DMS53 treated with DMSO at 0.1 percent for 48 hours (cell line): ENCODE data around the gene PCDH9.
"Not testable (repeated sequence)": the region's sequence is repeated elsewhere in the genome, so short reads cannot be mapped to it uniquely, and the experiment has no call there.

Source experiments
- DNase-seq: peaks from one replicate; lab custom pipeline; 2025; ENCODE audit not compliant: unreplicated experiment; lab: John Stamatoyannopoulos, UW

Gene PCDH9

DNA sequence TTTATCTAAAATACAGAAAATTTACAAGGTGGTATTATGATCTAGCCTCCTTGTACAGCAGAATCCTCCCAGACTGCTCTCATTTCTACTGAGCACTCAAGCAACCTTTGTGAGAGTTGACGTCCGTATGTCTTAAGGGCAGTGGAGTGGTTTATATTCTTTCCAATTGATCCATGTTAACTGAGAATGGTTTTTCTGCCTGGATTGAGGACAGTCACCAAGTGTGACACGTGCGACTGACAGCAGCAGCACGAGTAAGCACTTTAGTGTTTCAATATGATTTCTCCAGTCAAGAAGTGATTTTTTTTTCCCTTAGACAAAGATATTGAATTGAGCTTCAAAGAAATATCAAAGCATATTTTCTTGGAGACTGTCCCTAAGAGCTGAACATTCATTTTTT is 901.7 kb downstream of the PCDH9 start:
- no peak for DNase-seq

DNA sequence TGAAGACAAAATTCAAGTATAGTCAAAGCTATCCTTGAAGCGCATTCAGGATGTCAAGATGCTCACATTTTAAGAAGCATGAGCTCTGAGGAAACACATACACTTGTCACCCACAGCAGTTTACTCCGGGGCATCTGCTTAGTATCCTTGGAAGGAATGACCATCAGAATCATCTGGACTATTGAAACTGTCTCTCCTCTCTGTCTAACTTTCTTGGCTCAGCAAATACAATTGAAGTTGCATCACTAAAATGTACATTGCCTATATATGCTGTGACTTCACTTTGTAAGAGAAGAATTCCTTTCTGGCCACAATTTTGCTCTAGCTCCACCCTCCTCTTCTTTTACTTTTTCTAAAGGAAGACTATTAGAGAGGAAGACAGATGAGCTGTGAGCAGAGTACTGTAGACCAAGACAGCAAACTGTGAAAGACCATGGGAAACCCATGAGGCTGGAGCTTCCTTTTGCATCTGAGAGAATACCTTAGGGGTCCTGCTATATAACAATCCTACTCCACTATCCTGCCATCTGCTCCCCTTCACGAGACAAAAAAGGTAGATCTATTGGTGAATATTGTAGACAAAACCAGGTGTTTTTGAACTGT is 906.3 kb downstream of the PCDH9 start:
- DNase-seq, result no peak

DNA sequence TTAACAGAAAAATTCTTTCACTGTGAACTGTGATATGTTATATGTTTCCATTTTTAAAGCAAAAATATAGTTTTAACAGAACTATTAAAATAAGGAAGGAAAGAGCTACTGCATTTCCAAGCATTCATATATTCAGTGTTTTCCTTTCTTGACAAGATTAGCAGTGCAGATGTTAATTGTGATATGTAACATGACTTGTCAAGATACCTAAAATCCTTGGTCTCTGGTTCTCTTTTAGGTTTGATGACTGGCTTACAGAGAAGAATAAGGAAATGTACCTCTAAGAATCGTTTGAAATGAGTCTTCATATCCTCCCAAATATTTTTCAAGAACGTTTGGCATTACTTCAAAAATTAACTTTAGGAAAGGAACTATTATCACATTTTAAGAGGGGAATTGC is 907.2 kb downstream of the PCDH9 start:
- DNase-seq, result no peak

DNA sequence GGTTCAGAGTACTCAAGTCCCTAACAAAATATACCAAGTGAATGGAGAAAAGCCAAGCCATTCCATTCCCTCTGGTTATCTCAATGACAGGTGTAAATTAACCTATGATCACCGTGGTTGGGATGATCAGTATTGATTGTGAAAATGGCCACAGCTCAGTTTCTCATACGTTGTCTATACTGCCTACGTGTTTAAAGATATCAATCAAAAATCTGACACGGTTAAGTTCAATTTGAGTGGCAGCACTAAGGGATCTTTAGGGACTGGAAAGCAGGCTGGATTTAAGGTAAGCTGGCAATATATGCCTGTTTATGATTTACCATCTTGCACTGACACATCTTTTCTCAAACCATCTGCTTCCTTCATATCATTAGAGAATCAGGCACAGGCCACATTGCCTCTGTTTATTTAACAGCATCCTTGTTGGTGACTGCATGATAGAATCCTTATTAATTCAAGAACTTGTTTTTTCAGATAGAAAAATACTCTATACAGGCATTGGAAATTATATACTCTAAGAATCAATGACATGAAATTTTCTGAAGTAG is 907.9 kb downstream of the PCDH9 start:
- no peak for DNase-seq

DNA sequence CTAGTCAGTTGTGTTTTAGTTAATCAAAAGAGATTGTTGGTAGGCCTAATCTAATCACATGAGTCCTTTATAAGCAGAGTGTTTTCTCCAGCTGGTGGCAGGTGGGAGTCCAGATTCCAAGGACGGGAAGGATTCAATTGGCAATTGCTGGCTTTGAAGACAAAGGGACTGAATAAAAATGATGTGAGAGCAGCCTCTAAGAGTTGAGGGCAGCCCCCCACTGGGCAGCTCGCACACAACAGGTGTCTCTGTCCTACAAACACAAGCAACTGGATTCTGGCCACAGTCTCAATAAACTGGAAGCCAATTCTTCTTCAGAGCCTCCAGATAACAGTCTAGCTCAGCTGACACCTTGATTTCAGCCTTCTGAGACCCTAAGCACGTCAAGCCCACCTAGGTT is 915.2 kb downstream of the PCDH9 start:
- no peak for DNase-seq

DNA sequence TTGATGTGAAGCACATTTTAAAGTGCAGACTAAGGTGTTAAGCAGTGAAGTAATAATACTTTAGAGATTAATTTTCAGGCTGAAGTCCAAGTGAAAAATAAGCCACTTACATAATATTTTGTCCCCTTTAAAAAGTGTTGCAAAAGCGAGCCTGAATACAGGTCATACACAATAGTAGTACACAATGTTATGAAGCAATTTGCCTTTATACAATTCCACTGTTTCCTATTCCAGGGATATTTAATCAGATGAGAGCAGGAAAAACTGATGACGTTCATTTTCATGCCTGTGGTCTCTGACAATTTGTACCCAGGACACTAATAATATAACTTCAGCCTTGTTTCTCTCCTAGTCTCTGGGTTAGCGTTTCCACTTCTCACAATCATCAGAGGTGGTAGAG is 916.7 kb downstream of the PCDH9 start:
- no peak for DNase-seq

DNA sequence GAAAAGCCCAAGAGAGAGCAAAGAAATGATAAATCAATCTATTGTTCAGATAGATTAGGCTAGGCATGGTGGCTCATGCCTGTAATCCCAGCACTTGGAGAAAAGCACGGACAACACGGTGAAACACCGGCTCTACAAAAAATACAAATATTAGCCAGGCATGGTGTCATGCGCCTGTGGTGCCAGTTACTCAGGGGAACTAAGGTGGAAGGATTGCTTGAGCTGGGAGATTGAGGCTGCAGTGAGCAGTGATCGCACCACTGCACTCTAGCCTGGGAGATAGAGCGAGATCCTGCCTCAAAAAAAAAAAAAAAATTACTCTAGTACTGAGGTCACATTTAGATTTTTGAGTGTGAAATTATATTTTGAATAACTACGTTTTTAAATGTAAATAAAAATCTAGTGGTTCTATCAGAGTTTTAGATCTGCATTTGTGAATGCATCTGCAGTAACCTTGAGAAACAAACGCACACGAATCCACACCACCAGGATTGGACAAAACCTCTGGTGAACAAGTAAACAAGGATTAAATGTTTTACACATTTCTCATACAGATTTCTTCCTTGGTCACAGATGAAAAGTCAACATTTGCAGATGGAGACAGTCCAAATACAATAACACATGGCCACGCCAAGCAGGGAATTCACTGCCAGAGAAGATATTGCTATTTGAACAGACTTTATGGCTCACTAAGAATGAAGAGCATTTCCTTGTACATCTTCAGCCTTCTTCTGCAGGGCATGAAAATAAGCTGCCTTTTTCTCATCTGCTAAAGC is 917.6 kb downstream of the PCDH9 start:
- peak; percentile 59 for DNase-seq

DNA sequence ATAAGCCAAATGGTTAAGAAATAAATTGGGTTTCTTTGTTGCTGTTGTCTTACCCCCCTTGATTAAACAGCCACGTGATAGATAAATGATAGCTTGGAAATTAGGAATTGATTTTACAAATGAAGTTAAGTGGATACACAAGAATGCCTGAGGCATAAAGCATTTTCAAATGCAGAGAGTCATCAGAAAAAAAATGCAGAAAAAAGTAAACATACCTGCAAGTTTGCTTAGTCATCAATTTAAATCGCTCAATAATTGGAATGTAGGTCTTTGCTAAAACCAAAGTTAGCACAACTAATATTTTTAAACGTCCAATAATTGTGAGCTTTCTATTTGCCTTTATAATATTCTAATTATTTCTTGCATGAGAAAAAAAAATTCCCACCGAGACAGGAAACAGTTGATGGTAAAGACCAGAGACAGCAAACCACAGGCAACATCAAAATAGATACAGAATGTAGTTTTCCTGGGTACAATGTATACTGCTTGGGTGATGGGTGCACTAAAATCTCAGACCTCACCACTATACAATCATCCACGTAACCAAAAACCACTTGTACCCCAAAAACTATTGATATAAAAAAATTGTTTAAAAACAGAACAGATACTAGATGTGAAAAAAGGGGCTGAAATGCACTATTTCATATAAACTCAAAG is 924.0 kb downstream of the PCDH9 start:
- DNase-seq, result no peak

DNA sequence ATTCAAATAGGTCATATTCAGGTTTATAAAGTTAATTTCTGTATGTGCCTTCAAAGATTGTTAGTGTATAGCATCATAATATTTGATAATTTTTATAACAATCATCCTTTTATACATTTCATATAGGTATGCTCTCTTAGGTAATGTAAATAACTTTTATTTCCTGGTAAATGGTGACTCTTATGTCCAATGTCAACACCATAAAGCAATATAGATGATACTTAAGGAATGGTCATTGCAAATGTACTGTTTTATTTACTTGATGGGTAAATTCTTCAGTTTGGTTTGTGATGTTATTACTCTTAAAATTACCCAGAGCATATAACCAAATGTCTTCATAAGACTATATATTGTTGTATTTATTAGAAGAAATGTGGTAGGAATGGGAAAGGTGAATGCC is 928.7 kb downstream of the PCDH9 start:
- no peak for DNase-seq

DNA sequence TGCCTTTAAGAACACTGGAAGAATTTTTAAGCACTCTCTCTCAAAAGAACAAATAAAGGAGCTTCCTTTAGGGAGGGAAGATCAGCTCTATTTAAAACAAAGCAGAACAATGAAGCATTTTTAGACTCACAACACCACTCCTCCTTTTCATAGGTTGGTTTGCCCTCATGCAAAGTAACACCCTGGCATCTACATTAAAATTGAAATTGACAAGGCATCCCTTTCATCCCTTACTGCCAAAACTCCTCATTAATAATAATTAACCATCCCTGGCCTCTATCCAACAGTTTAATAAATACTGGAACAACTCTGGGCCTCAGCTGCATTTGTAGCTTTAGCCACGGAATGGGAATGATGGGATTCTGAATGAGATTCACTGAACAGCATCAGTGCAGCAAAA is 929.1 kb downstream of the PCDH9 start:
- DNase-seq, result no peak

DNA sequence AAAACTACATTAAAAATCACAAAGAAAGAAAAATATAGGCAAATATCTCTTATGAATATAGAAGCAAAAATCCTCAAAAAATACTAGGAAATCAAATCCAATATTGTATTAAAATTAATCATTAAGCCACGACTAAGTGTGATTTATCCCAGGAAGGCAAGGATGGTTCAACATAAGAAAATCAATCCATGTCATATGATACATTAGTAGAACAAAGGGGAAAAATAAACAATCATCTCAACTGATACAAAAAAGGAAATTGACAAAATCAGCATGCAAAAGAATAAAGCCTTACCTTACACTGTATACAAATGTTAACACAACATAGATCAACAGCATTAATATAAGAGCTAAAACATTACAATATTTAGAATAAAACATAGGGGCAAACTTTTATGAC is 933.3 kb downstream of the PCDH9 start:
- DNase-seq, result no peak

DNA sequence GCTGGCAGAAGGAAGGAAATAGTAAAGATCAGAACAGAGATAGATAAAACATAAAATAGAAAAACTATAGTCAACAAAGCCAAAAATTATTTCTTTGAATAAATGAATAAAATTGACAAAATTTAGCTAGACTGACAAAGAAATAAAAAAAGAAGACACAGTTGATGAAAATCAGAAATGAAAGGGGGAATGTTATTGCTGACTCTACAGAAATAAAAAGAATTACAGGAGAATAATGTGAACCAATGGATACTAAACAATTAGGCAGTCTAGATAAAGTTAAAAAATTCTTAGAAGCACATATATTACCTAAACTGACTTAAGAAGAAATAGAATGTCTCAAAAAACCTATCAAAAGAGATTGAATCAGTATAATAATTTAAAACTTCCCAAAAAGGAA is 933.8 kb downstream of the PCDH9 start:
- no peak for DNase-seq

DNA sequence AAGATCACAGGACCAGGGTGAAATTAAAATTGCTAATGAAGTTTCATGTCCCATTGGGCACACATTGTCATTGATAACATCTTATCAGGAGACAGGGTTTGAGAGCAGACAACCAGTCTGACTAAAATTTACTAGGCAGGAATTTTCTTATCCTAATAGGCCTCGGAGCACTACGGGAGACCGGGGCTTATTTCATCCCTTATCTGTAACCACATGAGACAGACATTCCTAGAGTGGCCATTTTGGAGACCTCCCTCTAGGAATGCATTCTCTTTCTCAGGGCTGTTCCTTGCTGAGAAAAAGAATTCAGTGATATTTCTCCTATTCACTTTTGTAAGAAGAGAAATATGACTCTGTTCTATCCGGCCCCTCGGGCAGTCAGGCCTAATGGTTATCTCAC is 943.3 kb downstream of the PCDH9 start:
- DNase-seq, result not testable (repeated sequence)

DNA sequence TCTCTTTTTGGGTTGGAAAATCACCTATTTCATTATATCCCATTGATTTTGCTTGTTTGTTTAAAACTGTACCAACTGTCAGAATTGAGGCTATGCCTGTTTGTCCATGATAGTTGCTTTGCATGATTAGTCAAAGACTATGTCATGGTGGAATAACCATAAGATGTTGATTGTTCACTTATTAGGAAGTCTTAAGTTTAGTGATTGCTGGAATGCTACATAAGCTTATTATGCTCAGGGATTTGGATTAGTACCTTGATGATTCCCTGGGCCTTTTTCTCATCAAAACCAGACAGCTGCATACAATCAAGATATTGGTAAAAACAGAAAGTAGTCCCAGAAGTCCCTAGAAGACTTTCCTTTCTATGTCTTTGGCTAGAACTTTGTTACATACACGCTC is 954.7 kb downstream of the PCDH9 start:
- DNase-seq, result no peak

DNA sequence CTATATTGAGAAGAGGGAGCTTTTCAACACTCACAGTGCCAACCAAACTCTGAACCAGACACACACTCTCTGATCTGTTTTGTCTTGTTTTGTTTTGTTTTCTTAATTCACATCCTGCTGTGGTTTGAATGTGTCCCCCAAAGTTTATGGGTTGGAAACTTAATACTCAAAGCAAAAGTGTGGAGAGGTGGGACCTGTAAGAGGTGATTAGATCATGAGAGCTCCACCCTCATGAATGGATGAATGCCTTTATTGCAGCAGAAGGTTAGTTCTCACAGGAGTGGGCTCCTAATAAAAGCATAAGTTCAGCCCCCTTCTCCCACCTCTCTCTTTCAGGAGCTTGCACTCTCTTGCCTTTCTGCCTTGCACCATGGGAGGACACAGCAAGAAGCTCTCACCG is 957.1 kb downstream of the PCDH9 start:
- no peak for DNase-seq

DNA sequence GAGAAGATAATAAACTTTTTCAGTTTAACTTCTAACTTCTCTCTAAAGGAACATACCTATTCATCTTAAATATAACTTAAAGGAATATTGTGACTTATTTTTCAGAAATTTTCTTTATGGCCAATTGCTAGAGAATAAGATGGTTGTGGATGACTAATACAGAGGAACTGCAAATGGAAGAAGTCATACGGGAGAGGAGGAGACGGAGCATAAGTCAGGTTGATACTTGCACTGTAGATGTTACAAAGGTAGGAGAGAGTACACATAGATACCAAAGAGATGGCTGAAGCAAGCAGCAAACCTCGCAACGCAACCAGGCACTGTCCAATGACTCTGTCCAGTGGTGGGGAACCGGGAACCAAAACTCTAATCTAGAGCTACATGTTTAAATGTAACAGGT is 963.4 kb downstream of the PCDH9 start:
- DNase-seq, result no peak

DNA sequence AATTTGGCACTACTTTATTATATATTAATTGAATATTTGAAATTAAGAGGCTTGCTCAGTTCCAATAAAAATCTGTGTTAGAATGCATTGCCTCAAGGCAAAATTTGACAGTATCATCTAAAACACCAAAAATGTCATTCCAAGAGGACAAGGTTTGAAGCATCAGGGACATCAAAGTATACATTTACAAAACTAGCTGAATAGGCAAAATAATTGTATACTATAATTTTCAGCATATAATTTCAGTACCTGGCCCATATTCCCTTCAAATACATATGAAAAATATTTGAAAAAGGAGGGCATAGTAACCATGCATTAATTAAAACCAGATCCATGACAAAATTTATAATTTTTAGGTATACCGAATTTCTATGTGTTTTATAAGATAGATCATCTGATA is 963.8 kb downstream of the PCDH9 start:
- DNase-seq, result no peak

DNA sequence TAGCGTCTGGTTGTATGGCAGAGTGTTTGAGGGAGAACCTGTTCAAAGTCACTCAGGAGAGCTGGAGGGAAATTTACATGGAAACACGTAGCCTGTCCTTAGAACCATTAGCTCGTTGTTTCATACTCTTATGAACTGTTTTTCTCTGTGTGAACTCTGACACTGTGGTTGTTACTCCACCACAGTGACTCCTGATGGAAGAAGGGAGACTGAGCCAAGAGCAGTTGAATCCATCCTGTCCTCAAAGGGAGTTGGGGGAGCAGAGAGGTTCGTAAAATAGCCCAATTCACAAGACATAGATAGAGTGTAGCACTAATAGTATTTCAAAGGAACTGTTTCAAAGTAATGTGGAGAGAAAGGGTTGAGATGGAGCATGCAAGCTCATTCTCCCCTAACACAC is 964.8 kb downstream of the PCDH9 start:
- no peak for DNase-seq

DNA sequence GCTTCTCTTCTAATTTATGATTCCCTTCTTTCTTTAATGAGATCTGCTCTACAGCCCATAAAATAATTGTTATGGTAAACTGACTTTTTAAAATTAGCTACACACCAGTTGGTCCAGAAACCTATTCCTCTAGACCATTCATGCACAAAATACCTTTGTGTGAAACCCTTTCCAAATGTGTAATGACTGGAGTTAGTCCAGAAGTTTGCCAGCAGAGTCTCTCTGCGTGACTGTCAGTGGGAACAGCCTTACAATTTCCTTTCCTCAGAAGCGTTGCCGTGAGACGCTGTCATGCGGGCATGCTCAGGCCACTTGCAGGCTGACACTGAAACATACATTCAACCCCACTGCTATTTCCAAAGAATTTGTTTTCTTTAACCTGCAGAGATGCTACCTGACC is 965.2 kb downstream of the PCDH9 start:
- no peak for DNase-seq

DNA sequence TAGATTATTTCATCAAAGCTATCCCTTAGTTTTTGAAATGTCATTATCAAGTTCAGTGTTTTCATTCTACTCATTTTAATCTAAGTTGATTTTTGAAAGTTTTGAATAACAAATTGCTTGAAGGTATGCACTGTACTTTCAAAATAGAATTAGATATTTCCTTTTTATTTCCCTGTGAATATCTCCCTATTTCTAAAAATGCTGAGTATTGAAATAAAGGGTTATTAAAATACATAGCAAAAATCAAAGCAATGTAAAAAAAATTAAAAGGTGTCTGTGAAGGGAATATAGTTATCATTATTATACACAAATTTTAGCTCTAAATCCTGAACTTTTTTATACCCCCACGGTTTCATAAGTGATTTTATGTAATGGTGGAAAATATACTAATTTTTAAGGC is 967.8 kb downstream of the PCDH9 start:
- no peak for DNase-seq

DNA sequence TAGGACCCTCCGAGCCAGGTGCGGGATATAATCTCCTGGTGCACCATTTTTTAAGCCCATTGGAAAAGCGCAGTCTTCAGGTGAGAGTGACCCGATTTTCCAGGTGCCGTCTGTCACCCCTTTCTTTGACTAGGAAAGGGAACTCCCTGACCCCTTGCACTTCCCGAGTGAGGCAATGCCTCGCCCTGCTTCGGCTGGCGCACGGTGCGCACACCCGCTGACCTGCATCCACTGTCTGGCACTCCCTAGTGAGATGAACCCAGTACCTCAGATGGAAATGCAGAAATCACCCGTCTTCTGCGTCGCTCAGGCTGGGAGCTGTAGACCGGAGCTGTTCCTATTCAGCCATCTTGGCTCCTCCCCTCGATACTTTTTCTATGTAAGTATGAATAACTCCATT is 970.7 kb downstream of the PCDH9 start:
- not testable (repeated sequence) for DNase-seq
